ENCODE results near the gene RBMX2. TPM values are rescaled to one million over a fixed set of nuclear protein-coding genes. Genes with fewer than 3 reads are reported as not detected.

RBMX2 gene
- total and polyA plus RNA-seq, 2 experiments from 2014 or later = 16.1 to 48.9 TPM

DNA sequence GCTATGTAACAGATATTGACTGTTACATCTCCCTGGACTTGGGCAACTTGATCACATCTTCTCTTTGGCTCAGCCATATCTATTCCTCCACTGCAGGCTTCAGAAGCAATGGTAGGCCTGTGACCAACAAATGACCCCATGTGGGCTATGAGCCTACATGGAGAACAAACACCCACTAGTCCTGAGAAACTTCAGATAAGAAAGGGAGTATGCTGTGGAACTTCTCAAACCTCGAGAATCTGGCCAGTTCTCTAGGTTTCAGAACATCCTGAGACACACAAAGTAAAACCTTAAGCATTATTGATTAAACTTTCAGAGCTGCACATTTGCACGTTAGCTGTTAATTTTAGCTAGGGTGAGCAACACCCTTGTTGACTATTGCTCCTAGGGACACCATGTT lies 16.3 kb downstream of the RBMX2 start:
- TF ChIP-seq JUNB (IDR thresholded peaks at IDR 0.05; ENCODE audit: unreplicated experiment) = no peak
- no peak for TF ChIP-seq EZH2 (IDR thresholded peaks at IDR 0.05; ENCODE audit: low read depth, unreplicated experiment)
- H3K36me3 Mint-ChIP-seq (ENCODE audit: low read depth) = peaks cover 6% of the 10 kb centered on the region; the same call in 1 of the 3 replicates
- ATAC-seq = no peak
- H3K4me2 ChIP-seq = no peak overlapping the region
- H3K4me1 ChIP-seq (ENCODE audit: insufficient read depth) = peaks cover 8% of the 10 kb centered on the region; the same call in 1 of the 2 replicates
- no peaks in the 10 kb centered on the region for H3K9me2 ChIP-seq (ENCODE audit: insufficient read depth)
- no peak overlapping the region for H3K27ac ChIP-seq (ENCODE audit: low read depth)
- H2AFZ ChIP-seq = no peak overlapping the region
- no peaks in the 10 kb centered on the region for H3F3A ChIP-seq (replicated peaks; ENCODE audit: low read depth)
- H3K27me3 Mint-ChIP-seq (ENCODE audit: insufficient read depth, low read depth, poor library complexity) = no peaks in the 10 kb centered on the region
- H3K9me3 Mint-ChIP-seq = no peaks in the 10 kb centered on the region
- no peak overlapping the region for H3K27ac Mint-ChIP-seq
- no peak for DNase-seq (ENCODE audit: low spot score)
- no peaks in the 10 kb centered on the region for H3K79me2 ChIP-seq (replicated peaks; ENCODE audit: insufficient read depth)
- H3K27me3 ChIP-seq (ENCODE audit: insufficient read depth) = no peaks in the 10 kb centered on the region
- H3K4me1 Mint-ChIP-seq = peaks cover 16% of the 10 kb centered on the region
- no peak overlapping the region for H3K4me3 ChIP-seq
- H3K36me3 ChIP-seq (ENCODE audit: insufficient read depth) = no peaks in the 10 kb centered on the region
- H3K4me3 Mint-ChIP-seq = no peak overlapping the region
- H4K20me1 ChIP-seq (replicated peaks; ENCODE audit: insufficient read depth) = no peaks in the 10 kb centered on the region

DNA sequence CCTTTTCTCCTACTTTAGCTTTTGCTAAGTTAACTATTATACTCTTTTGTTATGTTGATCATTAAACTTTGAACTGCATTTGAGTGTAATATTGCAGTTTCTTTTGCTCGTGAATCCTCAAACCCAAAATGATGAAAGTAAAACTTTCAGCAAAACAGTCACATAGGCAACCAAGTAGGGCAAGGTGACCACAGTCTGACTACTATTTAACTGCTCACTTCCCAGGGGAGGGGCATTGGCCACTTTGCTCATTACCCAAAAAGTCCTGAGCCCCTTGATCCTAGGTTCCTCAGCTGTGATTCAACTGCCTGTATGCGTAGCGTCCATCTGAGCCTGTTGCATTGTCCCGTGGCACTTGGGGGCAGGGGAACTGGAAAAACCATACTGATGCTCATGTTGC lies 17.0 kb downstream of the RBMX2 start:
- no peaks in the 10 kb centered on the region for H3K36me3 ChIP-seq (ENCODE audit: insufficient read depth)
- no peaks in the 10 kb centered on the region for H3K9me2 ChIP-seq (ENCODE audit: insufficient read depth)
- no peak for DNase-seq (ENCODE audit: low spot score)
- Mint-ChIP-seq H3K4me3 (no peak overlapping the region), H3K36me3 (ENCODE audit: low read depth) (peaks cover 6% of the 10 kb centered on the region; the same call in 1 of the 3 replicates), H3K27me3 (ENCODE audit: insufficient read depth, low read depth, poor library complexity) (no peaks in the 10 kb centered on the region), H3K4me1 (peaks cover 16% of the 10 kb centered on the region), H3K9me3 (no peaks in the 10 kb centered on the region), H3K27ac (no peak overlapping the region)
- H3K27me3 ChIP-seq (ENCODE audit: insufficient read depth) = no peaks in the 10 kb centered on the region
- no peak overlapping the region for H3K4me2 ChIP-seq
- H3K4me3 ChIP-seq = no peak overlapping the region
- H2AFZ ChIP-seq = no peak overlapping the region
- ATAC-seq = no peak
- peaks cover 8% of the 10 kb centered on the region; the same call in 1 of the 2 replicates for H3K4me1 ChIP-seq (ENCODE audit: insufficient read depth)
- no peaks in the 10 kb centered on the region for H3K79me2 ChIP-seq (replicated peaks; ENCODE audit: insufficient read depth)
- no peaks in the 10 kb centered on the region for H4K20me1 ChIP-seq (replicated peaks; ENCODE audit: insufficient read depth)
- H3K27ac ChIP-seq (ENCODE audit: low read depth) = no peak overlapping the region
- no peaks in the 10 kb centered on the region for H3F3A ChIP-seq (replicated peaks; ENCODE audit: low read depth)
- TF ChIP-seq, protein P1, sequence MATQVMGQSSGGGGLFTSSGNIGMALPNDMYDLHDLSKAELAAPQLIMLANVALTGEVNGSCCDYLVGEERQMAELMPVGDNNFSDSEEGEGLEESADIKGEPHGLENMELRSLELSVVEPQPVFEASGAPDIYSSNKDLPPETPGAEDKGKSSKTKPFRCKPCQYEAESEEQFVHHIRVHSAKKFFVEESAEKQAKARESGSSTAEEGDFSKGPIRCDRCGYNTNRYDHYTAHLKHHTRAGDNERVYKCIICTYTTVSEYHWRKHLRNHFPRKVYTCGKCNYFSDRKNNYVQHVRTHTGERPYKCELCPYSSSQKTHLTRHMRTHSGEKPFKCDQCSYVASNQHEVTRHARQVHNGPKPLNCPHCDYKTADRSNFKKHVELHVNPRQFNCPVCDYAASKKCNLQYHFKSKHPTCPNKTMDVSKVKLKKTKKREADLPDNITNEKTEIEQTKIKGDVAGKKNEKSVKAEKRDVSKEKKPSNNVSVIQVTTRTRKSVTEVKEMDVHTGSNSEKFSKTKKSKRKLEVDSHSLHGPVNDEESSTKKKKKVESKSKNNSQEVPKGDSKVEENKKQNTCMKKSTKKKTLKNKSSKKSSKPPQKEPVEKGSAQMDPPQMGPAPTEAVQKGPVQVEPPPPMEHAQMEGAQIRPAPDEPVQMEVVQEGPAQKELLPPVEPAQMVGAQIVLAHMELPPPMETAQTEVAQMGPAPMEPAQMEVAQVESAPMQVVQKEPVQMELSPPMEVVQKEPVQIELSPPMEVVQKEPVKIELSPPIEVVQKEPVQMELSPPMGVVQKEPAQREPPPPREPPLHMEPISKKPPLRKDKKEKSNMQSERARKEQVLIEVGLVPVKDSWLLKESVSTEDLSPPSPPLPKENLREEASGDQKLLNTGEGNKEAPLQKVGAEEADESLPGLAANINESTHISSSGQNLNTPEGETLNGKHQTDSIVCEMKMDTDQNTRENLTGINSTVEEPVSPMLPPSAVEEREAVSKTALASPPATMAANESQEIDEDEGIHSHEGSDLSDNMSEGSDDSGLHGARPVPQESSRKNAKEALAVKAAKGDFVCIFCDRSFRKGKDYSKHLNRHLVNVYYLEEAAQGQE (IDR thresholded peaks at IDR 0.05; ENCODE audit: unreplicated experiment) = no peak
- no peak for TF ChIP-seq NANOG (IDR thresholded peaks at IDR 0.05; ENCODE audit: borderline replicate concordance)
- TF ChIP-seq, protein P2, sequence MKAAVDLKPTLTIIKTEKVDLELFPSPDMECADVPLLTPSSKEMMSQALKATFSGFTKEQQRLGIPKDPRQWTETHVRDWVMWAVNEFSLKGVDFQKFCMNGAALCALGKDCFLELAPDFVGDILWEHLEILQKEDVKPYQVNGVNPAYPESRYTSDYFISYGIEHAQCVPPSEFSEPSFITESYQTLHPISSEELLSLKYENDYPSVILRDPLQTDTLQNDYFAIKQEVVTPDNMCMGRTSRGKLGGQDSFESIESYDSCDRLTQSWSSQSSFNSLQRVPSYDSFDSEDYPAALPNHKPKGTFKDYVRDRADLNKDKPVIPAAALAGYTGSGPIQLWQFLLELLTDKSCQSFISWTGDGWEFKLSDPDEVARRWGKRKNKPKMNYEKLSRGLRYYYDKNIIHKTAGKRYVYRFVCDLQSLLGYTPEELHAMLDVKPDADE (IDR thresholded peaks at IDR 0.05) = no peak
- no peak for TF ChIP-seq STAT1 (IDR thresholded peaks at IDR 0.05; ENCODE audit: unreplicated experiment)
- TF ChIP-seq, protein P3, sequence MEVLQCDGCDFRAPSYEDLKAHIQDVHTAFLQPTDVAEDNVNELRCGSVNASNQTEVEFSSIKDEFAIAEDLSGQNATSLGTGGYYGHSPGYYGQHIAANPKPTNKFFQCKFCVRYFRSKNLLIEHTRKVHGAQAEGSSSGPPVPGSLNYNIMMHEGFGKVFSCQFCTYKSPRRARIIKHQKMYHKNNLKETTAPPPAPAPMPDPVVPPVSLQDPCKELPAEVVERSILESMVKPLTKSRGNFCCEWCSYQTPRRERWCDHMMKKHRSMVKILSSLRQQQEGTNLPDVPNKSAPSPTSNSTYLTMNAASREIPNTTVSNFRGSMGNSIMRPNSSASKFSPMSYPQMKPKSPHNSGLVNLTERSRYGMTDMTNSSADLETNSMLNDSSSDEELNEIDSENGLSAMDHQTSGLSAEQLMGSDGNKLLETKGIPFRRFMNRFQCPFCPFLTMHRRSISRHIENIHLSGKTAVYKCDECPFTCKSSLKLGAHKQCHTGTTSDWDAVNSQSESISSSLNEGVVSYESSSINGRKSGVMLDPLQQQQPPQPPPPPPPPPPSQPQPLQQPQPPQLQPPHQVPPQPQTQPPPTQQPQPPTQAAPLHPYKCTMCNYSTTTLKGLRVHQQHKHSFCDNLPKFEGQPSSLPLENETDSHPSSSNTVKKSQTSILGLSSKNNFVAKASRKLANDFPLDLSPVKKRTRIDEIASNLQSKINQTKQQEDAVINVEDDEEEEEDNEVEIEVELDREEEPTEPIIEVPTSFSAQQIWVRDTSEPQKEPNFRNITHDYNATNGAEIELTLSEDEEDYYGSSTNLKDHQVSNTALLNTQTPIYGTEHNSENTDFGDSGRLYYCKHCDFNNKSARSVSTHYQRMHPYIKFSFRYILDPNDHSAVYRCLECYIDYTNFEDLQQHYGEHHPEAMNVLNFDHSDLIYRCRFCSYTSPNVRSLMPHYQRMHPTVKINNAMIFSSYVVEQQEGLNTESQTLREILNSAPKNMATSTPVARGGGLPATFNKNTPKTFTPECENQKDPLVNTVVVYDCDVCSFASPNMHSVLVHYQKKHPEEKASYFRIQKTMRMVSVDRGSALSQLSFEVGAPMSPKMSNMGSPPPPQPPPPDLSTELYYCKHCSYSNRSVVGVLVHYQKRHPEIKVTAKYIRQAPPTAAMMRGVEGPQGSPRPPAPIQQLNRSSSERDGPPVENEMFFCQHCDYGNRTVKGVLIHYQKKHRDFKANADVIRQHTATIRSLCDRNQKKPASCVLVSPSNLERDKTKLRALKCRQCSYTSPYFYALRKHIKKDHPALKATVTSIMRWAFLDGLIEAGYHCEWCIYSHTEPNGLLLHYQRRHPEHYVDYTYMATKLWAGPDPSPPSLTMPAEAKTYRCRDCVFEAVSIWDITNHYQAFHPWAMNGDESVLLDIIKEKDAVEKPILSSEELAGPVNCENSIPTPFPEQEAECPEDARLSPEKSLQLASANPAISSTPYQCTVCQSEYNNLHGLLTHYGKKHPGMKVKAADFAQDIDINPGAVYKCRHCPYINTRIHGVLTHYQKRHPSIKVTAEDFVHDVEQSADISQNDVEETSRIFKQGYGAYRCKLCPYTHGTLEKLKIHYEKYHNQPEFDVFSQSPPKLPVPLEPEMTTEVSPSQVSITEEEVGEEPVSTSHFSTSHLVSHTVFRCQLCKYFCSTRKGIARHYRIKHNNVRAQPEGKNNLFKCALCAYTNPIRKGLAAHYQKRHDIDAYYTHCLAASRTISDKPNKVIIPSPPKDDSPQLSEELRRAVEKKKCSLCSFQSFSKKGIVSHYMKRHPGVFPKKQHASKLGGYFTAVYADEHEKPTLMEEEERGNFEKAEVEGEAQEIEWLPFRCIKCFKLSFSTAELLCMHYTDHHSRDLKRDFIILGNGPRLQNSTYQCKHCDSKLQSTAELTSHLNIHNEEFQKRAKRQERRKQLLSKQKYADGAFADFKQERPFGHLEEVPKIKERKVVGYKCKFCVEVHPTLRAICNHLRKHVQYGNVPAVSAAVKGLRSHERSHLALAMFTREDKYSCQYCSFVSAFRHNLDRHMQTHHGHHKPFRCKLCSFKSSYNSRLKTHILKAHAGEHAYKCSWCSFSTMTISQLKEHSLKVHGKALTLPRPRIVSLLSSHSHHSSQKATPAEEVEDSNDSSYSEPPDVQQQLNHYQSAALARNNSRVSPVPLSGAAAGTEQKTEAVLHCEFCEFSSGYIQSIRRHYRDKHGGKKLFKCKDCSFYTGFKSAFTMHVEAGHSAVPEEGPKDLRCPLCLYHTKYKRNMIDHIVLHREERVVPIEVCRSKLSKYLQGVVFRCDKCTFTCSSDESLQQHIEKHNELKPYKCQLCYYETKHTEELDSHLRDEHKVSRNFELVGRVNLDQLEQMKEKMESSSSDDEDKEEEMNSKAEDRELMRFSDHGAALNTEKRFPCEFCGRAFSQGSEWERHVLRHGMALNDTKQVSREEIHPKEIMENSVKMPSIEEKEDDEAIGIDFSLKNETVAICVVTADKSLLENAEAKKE (CRISPR knock-in tag; IDR thresholded peaks at IDR 0.05) = no peak
- TF ChIP-seq ZNF114 (CRISPR knock-in tag; IDR thresholded peaks at IDR 0.05) = no peak
- no peak for TF ChIP-seq EZH2phosphoT487 (IDR thresholded peaks at IDR 0.05; ENCODE audit: unreplicated experiment)
- TF ChIP-seq POLR2AphosphoS5 (IDR thresholded peaks at IDR 0.05; ENCODE audit: low read depth) = no peak
- no peak for TF ChIP-seq ZNF331 (CRISPR knock-in tag; IDR thresholded peaks at IDR 0.05; ENCODE audit: low read depth)
- TF ChIP-seq CREB1 (CRISPR knock-in tag; IDR thresholded peaks at IDR 0.05; ENCODE audit: low read depth) = no peak

All from GM23338 (cell line).